ENCODE measurements around the gene OMG.

OMG gene

GRCh38 chr17:31320791-31321190 is 23.8 kb upstream of the OMG start:
- H4K20me1 ChIP-seq (ENCODE audit: insufficient read depth, low read length) = no peaks in the 10 kb centered on the region
- H3F3A ChIP-seq (ENCODE audit: insufficient read depth, low read length) = 0 out of 2 replicates have a peak, but pooled peaks cover 4% of the 10 kb centered on the region
- TF ChIP-seq CTCF (IDR thresholded peaks at IDR 0.05; ENCODE audit: low read length) (no peak), EZH2 (IDR thresholded peaks at IDR 0.05; ENCODE audit: borderline replicate concordance, low read length) (no peak)
- peaks cover 31% of the 10 kb centered on the region for H3K36me3 ChIP-seq (ENCODE audit: insufficient read depth, low read length)
- H3K79me2 ChIP-seq (ENCODE audit: insufficient read depth, low read length) = peaks cover 48% of the 10 kb centered on the region
- H3K9me3 ChIP-seq (ENCODE audit: low read length) = no peaks in the 10 kb centered on the region
- H3K4me3 ChIP-seq (ENCODE audit: low read depth, low read length, poor library complexity, severe bottlenecking) = peak overlapping the region; percentile 89
- H3K4me2 ChIP-seq (ENCODE audit: low read length) = peak overlapping the region; percentile 72
- no peaks in the 10 kb centered on the region for H3K27me3 ChIP-seq (ENCODE audit: insufficient read depth, low read length)
- peaks cover 47% of the 10 kb centered on the region for H3K4me1 ChIP-seq (ENCODE audit: insufficient read depth, low read length, severe bottlenecking)
- peak overlapping the region; percentile 82 for H3K9ac ChIP-seq (ENCODE audit: low read length)
- no peaks in the 10 kb centered on the region for H3K9me2 ChIP-seq (ENCODE audit: low read depth, low read length)
- no peak overlapping the region for H2AFZ ChIP-seq (ENCODE audit: low read length)
- H3K27ac ChIP-seq (ENCODE audit: low read depth, low read length, poor library complexity, severe bottlenecking) = peak overlapping the region; percentile 98

- Histone ChIP-seq H3K4me2 (ENCODE audit: low read length) (peak overlapping the region; percentile 72), H3F3A (ENCODE audit: insufficient read depth, low read length) (0 out of 2 replicates have a peak, but pooled peaks cover 4% of the 10 kb centered on the region)
- TF ChIP-seq EZH2 (IDR thresholded peaks at IDR 0.05; ENCODE audit: borderline replicate concordance, low read length) (no peak), CTCF (IDR thresholded peaks at IDR 0.05; ENCODE audit: low read length) (no peak)
Measured at GRCh38 chr17:31320241-31320640, 23.2 kb upstream of the OMG start.

GRCh38 chr17:31318851-31319661 is 22.0 kb upstream of the OMG start:
- Histone ChIP-seq H3K9me3 (ENCODE audit: low read length) (no peaks in the 10 kb centered on the region), H3K4me2 (ENCODE audit: low read length) (peak overlapping the region; percentile 72), H3F3A (ENCODE audit: insufficient read depth, low read length) (peaks cover 8% of the 10 kb centered on the region), H3K27ac (ENCODE audit: low read depth, low read length, poor library complexity, severe bottlenecking) (peak overlapping the region; percentile 98), H2AFZ (ENCODE audit: low read length) (no peak overlapping the region), H3K36me3 (ENCODE audit: insufficient read depth, low read length) (peaks cover 34% of the 10 kb centered on the region), H3K9ac (ENCODE audit: low read length) (peak overlapping the region; percentile 82), H3K79me2 (ENCODE audit: insufficient read depth, low read length) (peaks cover 48% of the 10 kb centered on the region), H3K4me1 (ENCODE audit: insufficient read depth, low read length, severe bottlenecking) (peaks cover 64% of the 10 kb centered on the region), H3K4me3 (ENCODE audit: low read depth, low read length, poor library complexity, severe bottlenecking) (peak overlapping the region; percentile 89), H3K9me2 (ENCODE audit: low read depth, low read length) (no peaks in the 10 kb centered on the region), H3K27me3 (ENCODE audit: insufficient read depth, low read length) (no peaks in the 10 kb centered on the region), H4K20me1 (ENCODE audit: insufficient read depth, low read length) (no peaks in the 10 kb centered on the region)
- TF ChIP-seq CTCF (IDR thresholded peaks at IDR 0.05; ENCODE audit: low read length) = no peak
- no peak for TF ChIP-seq EZH2 (IDR thresholded peaks at IDR 0.05; ENCODE audit: borderline replicate concordance, low read length)

More at GRCh38 chr17:31320241-31320640, 23.2 kb upstream of the OMG start:
- H3K36me3 ChIP-seq (ENCODE audit: insufficient read depth, low read length) = peaks cover 34% of the 10 kb centered on the region; the same call in 1 of the 2 replicates
- H4K20me1 ChIP-seq (ENCODE audit: insufficient read depth, low read length) = no peaks in the 10 kb centered on the region
- peaks cover 48% of the 10 kb centered on the region for H3K79me2 ChIP-seq (ENCODE audit: insufficient read depth, low read length)
- H3K9me3 ChIP-seq (ENCODE audit: low read length) = no peaks in the 10 kb centered on the region
- H3K9ac ChIP-seq (ENCODE audit: low read length) = peak overlapping the region; percentile 82
- peak overlapping the region; percentile 89 for H3K4me3 ChIP-seq (ENCODE audit: low read depth, low read length, poor library complexity, severe bottlenecking)
- H3K4me1 ChIP-seq (ENCODE audit: insufficient read depth, low read length, severe bottlenecking) = peaks cover 52% of the 10 kb centered on the region
- H3K27ac ChIP-seq (ENCODE audit: low read depth, low read length, poor library complexity, severe bottlenecking) = peak overlapping the region; percentile 98
- H3K9me2 ChIP-seq (ENCODE audit: low read depth, low read length) = no peaks in the 10 kb centered on the region
- H2AFZ ChIP-seq (ENCODE audit: low read length) = no peak overlapping the region
- no peaks in the 10 kb centered on the region for H3K27me3 ChIP-seq (ENCODE audit: insufficient read depth, low read length)

All from OCI-LY1 (cell line).